Measurements from ENCODE around the gene FARS2.

Gene FARS2

DNA sequence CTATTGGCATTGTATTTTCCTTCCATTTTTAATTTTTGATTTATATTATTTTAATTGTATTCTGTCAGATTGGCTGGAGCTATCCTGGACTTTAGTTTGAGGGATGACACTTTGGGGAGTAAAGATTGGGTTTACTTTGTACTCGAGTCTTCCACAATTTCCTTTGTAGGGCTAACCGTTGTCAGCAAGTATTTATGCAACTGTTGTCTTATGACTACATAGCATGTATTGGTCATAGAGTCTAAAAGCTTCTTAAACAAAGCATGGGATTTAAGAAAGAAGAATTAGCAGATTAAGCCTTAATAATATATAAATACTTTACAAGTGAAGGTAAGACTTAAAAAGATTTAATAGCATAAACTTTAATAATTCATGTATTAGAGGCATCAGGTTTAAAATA lies 19.6 kb downstream of the FARS2 start:
- H3K79me2 ChIP-seq (ENCODE audit: insufficient read depth, low read length), result peaks cover 30% of the 10 kb centered on the region
- H3K9ac ChIP-seq (ENCODE audit: low read depth, low read length), result no peak overlapping the region
- no peaks in the 10 kb centered on the region; the same call in 1 of the 2 replicates for H3K36me3 ChIP-seq (ENCODE audit: insufficient read depth, low read length)
- no peak overlapping the region for H3K4me3 ChIP-seq (ENCODE audit: low read depth in 1 of 2, low read length in 2 of 2)
- ATAC-seq (ENCODE audit: insufficient read depth, low read depth) (no peak), DNase-seq (no peak)
- no peak overlapping the region for H3K4me2 ChIP-seq (ENCODE audit: insufficient read depth, low read length)
- TF ChIP-seq CTCF (IDR thresholded peaks at IDR 0.05; ENCODE audit: borderline replicate concordance, extremely low read depth, low read length, poor library complexity, severe bottlenecking) (no peak), EZH2 (IDR thresholded peaks at IDR 0.05; ENCODE audit: borderline replicate concordance, low read depth, low read length, severe bottlenecking) (no peak)
- no peak overlapping the region for H3K27ac ChIP-seq (ENCODE audit: low read length)
- H3K27me3 ChIP-seq (ENCODE audit: insufficient read depth, low read length, poor library complexity), result no peaks in the 10 kb centered on the region
- H3K9me3 ChIP-seq (ENCODE audit: insufficient read depth, low read length, severe bottlenecking), result no peaks in the 10 kb centered on the region
- H2AFZ ChIP-seq (ENCODE audit: low read depth, low read length), result no peak overlapping the region
- H3K4me1 ChIP-seq (ENCODE audit: insufficient read depth, low read length), result no peaks in the 10 kb centered on the region
- H4K20me1 ChIP-seq (ENCODE audit: insufficient read depth, low read length), result peaks cover 31% of the 10 kb centered on the region

- H3K4me2 ChIP-seq (ENCODE audit: insufficient read depth, low read length), result no peak overlapping the region
- no peaks in the 10 kb centered on the region for H3K9me3 ChIP-seq (ENCODE audit: insufficient read depth, low read length, severe bottlenecking)
- no peak overlapping the region for H3K4me3 ChIP-seq (ENCODE audit: low read depth in 1 of 2, low read length in 2 of 2)
- peaks cover 40% of the 10 kb centered on the region for H4K20me1 ChIP-seq (ENCODE audit: insufficient read depth, low read length)
- H3K9ac ChIP-seq (ENCODE audit: low read depth, low read length), result no peak overlapping the region
- no peak for DNase-seq
- no peak for ATAC-seq (ENCODE audit: insufficient read depth, low read depth)
- TF ChIP-seq EZH2 (IDR thresholded peaks at IDR 0.05; ENCODE audit: borderline replicate concordance, low read depth, low read length, severe bottlenecking) (no peak), CTCF (IDR thresholded peaks at IDR 0.05; ENCODE audit: borderline replicate concordance, extremely low read depth, low read length, poor library complexity, severe bottlenecking) (no peak)
- no peaks in the 10 kb centered on the region for H3K4me1 ChIP-seq (ENCODE audit: insufficient read depth, low read length)
- no peaks in the 10 kb centered on the region for H3K27me3 ChIP-seq (ENCODE audit: insufficient read depth, low read length, poor library complexity)
- H3K36me3 ChIP-seq (ENCODE audit: insufficient read depth, low read length), result no peaks in the 10 kb centered on the region; the same call in 1 of the 2 replicates
- H3K27ac ChIP-seq (ENCODE audit: low read length), result no peak overlapping the region
- no peak overlapping the region for H2AFZ ChIP-seq (ENCODE audit: low read depth, low read length)
- H3K79me2 ChIP-seq (ENCODE audit: insufficient read depth, low read length), result peaks cover 22% of the 10 kb centered on the region
Observed at GRCh38 chr6:5282191-5282623, 20.9 kb downstream of the FARS2 start.

DNA sequence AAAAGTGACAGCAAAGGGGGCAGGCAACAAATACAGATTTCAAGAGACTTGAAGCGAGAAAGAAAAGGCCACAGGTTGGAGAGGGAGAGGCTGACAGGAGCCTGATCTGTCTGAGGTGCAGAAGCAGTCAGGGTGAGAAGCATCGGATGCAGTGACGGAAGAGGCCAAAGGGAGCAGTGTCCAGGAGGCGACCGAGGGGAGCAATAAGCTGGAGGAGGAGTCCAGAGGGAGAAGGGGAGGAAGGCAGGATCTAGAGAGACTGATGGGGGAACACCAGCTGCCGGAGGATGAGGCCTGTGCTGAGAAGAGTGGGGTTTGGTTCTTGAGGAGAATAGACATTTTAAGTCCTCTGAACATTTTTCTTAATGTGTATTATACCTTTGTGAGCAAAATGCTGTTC lies 23.8 kb downstream of the FARS2 start:
- Histone ChIP-seq H3K27me3 (ENCODE audit: insufficient read depth, low read length, poor library complexity) (no peaks in the 10 kb centered on the region), H3K36me3 (ENCODE audit: insufficient read depth, low read length) (no peaks in the 10 kb centered on the region), H3K4me2 (ENCODE audit: insufficient read depth, low read length) (no peak overlapping the region), H3K79me2 (ENCODE audit: insufficient read depth, low read length) (peaks cover 26% of the 10 kb centered on the region; the same call in 1 of the 2 replicates), H3K9ac (ENCODE audit: low read depth, low read length) (no peak overlapping the region), H3K4me1 (ENCODE audit: insufficient read depth, low read length) (no peaks in the 10 kb centered on the region), H3K27ac (ENCODE audit: low read length) (no peak overlapping the region), H3K4me3 (ENCODE audit: low read depth in 1 of 2, low read length in 2 of 2) (no peak overlapping the region), H2AFZ (ENCODE audit: low read depth, low read length) (no peak overlapping the region), H3K9me3 (ENCODE audit: insufficient read depth, low read length, severe bottlenecking) (no peaks in the 10 kb centered on the region), H4K20me1 (ENCODE audit: insufficient read depth, low read length) (peaks cover 39% of the 10 kb centered on the region)
- no peak for DNase-seq
- ATAC-seq (ENCODE audit: insufficient read depth, low read depth), result no peak
- TF ChIP-seq CTCF (IDR thresholded peaks at IDR 0.05; ENCODE audit: borderline replicate concordance, extremely low read depth, low read length, poor library complexity, severe bottlenecking), result no peak
- no peak for TF ChIP-seq EZH2 (IDR thresholded peaks at IDR 0.05; ENCODE audit: borderline replicate concordance, low read depth, low read length, severe bottlenecking)

DNA sequence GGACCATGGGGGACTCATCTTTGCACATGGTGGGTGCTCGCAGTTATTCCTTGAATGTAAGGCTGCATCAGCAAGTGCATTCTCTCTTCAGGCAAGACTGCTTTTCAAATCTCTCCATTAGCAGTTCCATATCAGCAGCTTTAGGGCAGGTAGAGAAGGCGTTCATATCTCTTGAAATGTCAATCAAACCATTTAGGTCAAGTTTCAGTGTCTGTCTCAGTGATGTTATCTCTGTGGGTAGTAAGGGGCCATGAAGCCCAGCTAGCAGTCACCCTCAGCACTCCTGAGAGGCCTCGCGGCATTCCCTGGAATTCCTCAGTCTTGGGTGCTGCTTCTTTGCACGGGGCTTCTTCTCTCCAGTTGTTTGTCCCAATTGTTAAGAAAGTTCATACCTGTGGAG lies 24.2 kb downstream of the FARS2 start:
- H3K27me3 ChIP-seq (ENCODE audit: insufficient read depth, low read length, poor library complexity), result no peaks in the 10 kb centered on the region
- peaks cover 26% of the 10 kb centered on the region; the same call in 1 of the 2 replicates for H3K79me2 ChIP-seq (ENCODE audit: insufficient read depth, low read length)
- no peak overlapping the region for H3K4me2 ChIP-seq (ENCODE audit: insufficient read depth, low read length)
- H3K36me3 ChIP-seq (ENCODE audit: insufficient read depth, low read length), result no peaks in the 10 kb centered on the region
- peaks cover 37% of the 10 kb centered on the region for H4K20me1 ChIP-seq (ENCODE audit: insufficient read depth, low read length)
- no peak overlapping the region for H3K9ac ChIP-seq (ENCODE audit: low read depth, low read length)
- no peaks in the 10 kb centered on the region for H3K4me1 ChIP-seq (ENCODE audit: insufficient read depth, low read length)
- no peak overlapping the region for H2AFZ ChIP-seq (ENCODE audit: low read depth, low read length)
- DNase-seq (no peak), ATAC-seq (ENCODE audit: insufficient read depth, low read depth) (no peak)
- no peaks in the 10 kb centered on the region for H3K9me3 ChIP-seq (ENCODE audit: insufficient read depth, low read length, severe bottlenecking)
- H3K4me3 ChIP-seq (ENCODE audit: low read depth in 1 of 2, low read length in 2 of 2), result no peak overlapping the region
- no peak overlapping the region for H3K27ac ChIP-seq (ENCODE audit: low read length)
- no peak for TF ChIP-seq EZH2 (IDR thresholded peaks at IDR 0.05; ENCODE audit: borderline replicate concordance, low read depth, low read length, severe bottlenecking)
